K562 (cell line): ENCODE results near the gene BFSP1. TPM values are rescaled to one million over a fixed set of nuclear protein-coding genes. Genes with fewer than 3 reads are reported as not detected.
A peak's percentile ranks its signal among the peaks of the same experiment; 100 is the strongest.

ENCODE experiments used
- ARHGAP35 ChIP-seq: fragments of 450-650 bp; IDR thresholded peaks from 2 replicates; pipeline ENCODE4 v1.6.1; 2018; ENCODE audit not compliant: partially characterized antibody
- ATF1 ChIP-seq, 2 experiments: fragments of 450-650 bp in 1 of 2; IDR thresholded peaks; 2 replicates each; pipeline ENCODE4 v1.6.1; 2016; ENCODE audit warnings: missing compliant biosample characterization in 1 of 2, missing genetic modification characterization in 1 of 2
- CBX5 ChIP-seq: IDR thresholded peaks from 2 replicates; pipeline ENCODE4 v1.6.1; 2014; ENCODE audit warnings: low read depth, borderline replicate concordance
- ESRRB ChIP-seq: fragments of 250-450 bp; sonication (Bioruptor Pico); IDR thresholded peaks from 2 replicates; pipeline ENCODE4 v1.5.0; 2020; ENCODE audit warnings: mild to moderate bottlenecking, moderate library complexity, borderline replicate concordance
- GMEB1 ChIP-seq: fragments of 250-450 bp; sonication (Bioruptor Pico); IDR thresholded peaks from 2 replicates; pipeline ENCODE4 v1.4.0; 2020; ENCODE audit warnings: mild to moderate bottlenecking
- HDAC6 ChIP-seq: IDR thresholded peaks from 2 replicates; pipeline ENCODE4 v1.6.1; 2012; ENCODE audit warnings: low read depth, mild to moderate bottlenecking, control low read depth, inconsistent platforms, low read length, moderate library complexity
- JUN ChIP-seq, 2 experiments: sonication (generic) in 1 of 2; formaldehyde crosslinking in 1 of 2; IDR thresholded peaks; 2 replicates each; pipeline versions ENCODE4 v1.6.1 to v1.8.0; 2012 to 2022; ENCODE audit warnings: borderline replicate concordance in 2 of 2, mild to moderate bottlenecking in 2 of 2, improper control_type of control experiment in 1 of 2, low read depth in 1 of 2, low read length in 1 of 2, missing genetic modification reagents in 1 of 2
- NCOA4 ChIP-seq: fragments of 450-650 bp; IDR thresholded peaks from 2 replicates; pipeline ENCODE4 v1.6.1; 2018; ENCODE audit warnings: mild to moderate bottlenecking; ENCODE audit not compliant: partially characterized antibody
- NCOR1 ChIP-seq: fragments of 450-650 bp; IDR thresholded peaks from 2 replicates; pipeline ENCODE4 v1.6.1; 2016; ENCODE audit warnings: mild to moderate bottlenecking, moderate library complexity
- NFATC3 ChIP-seq: fragments of 450-650 bp; IDR thresholded peaks from 2 replicates; pipeline ENCODE4 v1.6.1; 2017; ENCODE audit warnings: mild to moderate bottlenecking
- OTX1 ChIP-seq: fragments of 450-650 bp; formaldehyde crosslinking; IDR thresholded peaks from 2 replicates; pipeline ENCODE4 v1.4.0; 2022; ENCODE audit warnings: mild to moderate bottlenecking
- PTTG1 ChIP-seq: fragments of 450-650 bp; IDR thresholded peaks from 2 replicates; pipeline ENCODE4 v1.6.1; 2016; ENCODE audit warnings: low read depth, mild to moderate bottlenecking, missing genetic modification characterization, missing compliant biosample characterization
- RAD21 ChIP-seq, 2 experiments: fragments of 250-450 bp in 1 of 2; fragments of 450-650 bp in 1 of 2; sonication (Bioruptor Pico) in 1 of 2; formaldehyde crosslinking in 1 of 2; IDR thresholded peaks in 1 of 2; conservative IDR thresholded peaks in 1 of 2; 2 replicates each; pipeline versions ENCODE4 v1.4.0 to v1.8.0; 2020 to 2022; ENCODE audit warnings: mild to moderate bottlenecking in 2 of 2, moderate library complexity in 1 of 2
- RBM17 ChIP-seq: fragments of 200-400 bp; formaldehyde crosslinking; IDR thresholded peaks from 2 replicates; pipeline ENCODE4 v1.6.1; 2017; ENCODE audit warnings: low read depth, mild to moderate bottlenecking, low read length, borderline replicate concordance
- SRSF9 ChIP-seq: fragments of 200-400 bp; formaldehyde crosslinking; IDR thresholded peaks from 2 replicates; pipeline ENCODE4 v1.6.1; 2017; ENCODE audit warnings: low read depth, low read length, borderline replicate concordance
- STAT6 ChIP-seq: sonication (generic); formaldehyde crosslinking; IDR thresholded peaks from 2 replicates; pipeline ENCODE4 v1.8.1; 2023; ENCODE audit warnings: mild to moderate bottlenecking, missing genetic modification reagents
- TAF1 ChIP-seq: IDR thresholded peaks from 2 replicates; pipeline ENCODE4 v1.6.1; 2011; ENCODE audit warnings: mild to moderate bottlenecking, low read length, moderate library complexity; ENCODE audit not compliant: insufficient read depth, control insufficient read depth, severe bottlenecking; ENCODE audit errors: extremely low read depth
- ZFP91 ChIP-seq: sonication (generic); formaldehyde crosslinking; IDR thresholded peaks from 2 replicates; pipeline ENCODE4 v1.8.0; 2022; ENCODE audit warnings: mild to moderate bottlenecking, missing genetic modification reagents
- ZNF174 ChIP-seq: fragments of 250-450 bp; sonication (Bioruptor Pico); IDR thresholded peaks from 2 replicates; pipeline ENCODE4 v1.4.0; 2020; ENCODE audit warnings: mild to moderate bottlenecking
- ZNF263 ChIP-seq: sonication (generic); formaldehyde crosslinking; IDR thresholded peaks from 2 replicates; pipeline ENCODE4 v1.8.0; 2022; ENCODE audit warnings: mild to moderate bottlenecking, missing genetic modification reagents, borderline replicate concordance
- ZNF408 ChIP-seq: fragments of 250-450 bp; sonication (Bioruptor Pico); IDR thresholded peaks from 2 replicates; pipeline ENCODE4 v1.4.0; 2020; ENCODE audit warnings: low read depth, mild to moderate bottlenecking, moderate library complexity
- polyA plus RNA-seq, 8 experiments: library from polyadenylated mRNA; depleted of rRNA in 4 of 8; stranded (reverse) in 5 of 8; unstranded in 3 of 8; fragments of >200 nt; fragmentation: Nextera tagmentation in 2 of 8; fragmentation: Illumina TruSeq in 1 of 8; extraction: Ambion mirVana in 2 of 8; extraction: Trizol in 1 of 8; gene quantifications; 2 replicates each; pipeline versions ENCODE4 v1.2.1 to v1.2.3, GENCODE V29; 2011 to 2014; ENCODE audit warnings: inconsistent platforms in 1 of 8, missing spikeins in 1 of 8
- total RNA-seq, 7 experiments: library from RNA; depleted of rRNA in 6 of 7; stranded (reverse); fragments of >200 nt in 6 of 7; fragmentation: Illumina TruSeq in 2 of 7; extraction: Trizol in 2 of 7; gene quantifications; 2 replicates each; pipeline versions ENCODE4 v1.2.1 to v1.2.3, GENCODE V29; 2011 to 2021; ENCODE audit warnings: low replicate concordance in 1 of 7
- TF ChIP-seq, protein P1 (sequence below): fragments of 250-450 bp; sonication (Bioruptor Pico); IDR thresholded peaks from 2 replicates; pipeline ENCODE4 v1.8.0; 2022; ENCODE audit warnings: inconsistent platforms, mild to moderate bottlenecking, moderate library complexity, borderline replicate concordance

BFSP1 gene
- total and polyA plus RNA-seq, 9 of the 15 experiments (the other 6 are each of a cell fraction or from before 2014, with no cell fraction given) = 0.09 to 0.86 (median 0.40) TPM

DNA sequence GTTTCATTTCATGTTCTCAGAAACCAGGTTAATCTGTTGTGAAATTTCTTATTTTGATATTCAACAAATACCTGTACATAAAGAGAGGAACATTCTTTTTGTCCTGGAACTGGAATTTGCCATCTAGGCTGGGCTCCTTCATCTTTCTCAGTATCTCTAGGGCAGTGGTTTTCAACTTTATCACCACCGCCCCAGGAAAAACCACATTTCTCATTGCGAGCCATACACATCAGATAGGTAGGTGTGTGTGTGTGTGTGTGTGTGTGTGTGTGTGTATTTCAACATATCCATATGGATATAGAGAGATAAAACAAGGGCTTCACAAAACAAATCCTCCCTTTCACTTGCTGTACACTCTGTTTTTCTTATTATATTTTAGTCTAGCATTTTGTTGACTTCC lies 24.1 kb downstream of the BFSP1 start (continued):
- TF ChIP-seq ZNF174 (CRISPR knock-in tag) = no peak
- TF ChIP-seq SRSF9 = no peak
- TF ChIP-seq RBM17 = no peak
- no peak for TF ChIP-seq GMEB1 (CRISPR knock-in tag)
- TF ChIP-seq ATF1 (CRISPR knock-in tag; IDR thresholded peaks at IDR 0.05) = no peak
- no peak for TF ChIP-seq ATF1 (tag; IDR thresholded peaks at IDR 0.05)
- TF ChIP-seq RAD21 (CRISPR knock-in tag; conservative IDR thresholded peaks at IDR 0.05 in 1 of 2, IDR thresholded peaks at IDR 0.05 in 1 of 2) = no peak
- TF ChIP-seq NFATC3 = no peak
- TF ChIP-seq, protein P1, sequence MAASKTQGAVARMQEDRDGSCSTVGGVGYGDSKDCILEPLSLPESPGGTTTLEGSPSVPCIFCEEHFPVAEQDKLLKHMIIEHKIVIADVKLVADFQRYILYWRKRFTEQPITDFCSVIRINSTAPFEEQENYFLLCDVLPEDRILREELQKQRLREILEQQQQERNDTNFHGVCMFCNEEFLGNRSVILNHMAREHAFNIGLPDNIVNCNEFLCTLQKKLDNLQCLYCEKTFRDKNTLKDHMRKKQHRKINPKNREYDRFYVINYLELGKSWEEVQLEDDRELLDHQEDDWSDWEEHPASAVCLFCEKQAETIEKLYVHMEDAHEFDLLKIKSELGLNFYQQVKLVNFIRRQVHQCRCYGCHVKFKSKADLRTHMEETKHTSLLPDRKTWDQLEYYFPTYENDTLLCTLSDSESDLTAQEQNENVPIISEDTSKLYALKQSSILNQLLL (CRISPR knock-in tag) = no peak
- no peak for TF ChIP-seq OTX1 (CRISPR knock-in tag)
- TF ChIP-seq CBX5 = no peak
- TF ChIP-seq ZFP91 (CRISPR knock-in tag) = no peak
- no peak for TF ChIP-seq ZNF408 (CRISPR knock-in tag)
- TF ChIP-seq HDAC6 = no peak
- no peak for TF ChIP-seq TAF1
- TF ChIP-seq ZNF263 (CRISPR knock-in tag) = no peak
- no peak for TF ChIP-seq ESRRB (CRISPR knock-in tag)
- TF ChIP-seq NCOA4 = no peak
- peak; percentile 75 for TF ChIP-seq NCOR1
- TF ChIP-seq PTTG1 = no peak
- TF ChIP-seq STAT6 (CRISPR knock-in tag) = no peak
- no peak for TF ChIP-seq JUN (IDR thresholded peaks at IDR 0.05; ENCODE audit: borderline replicate concordance, low read depth, low read length)
- TF ChIP-seq JUN (CRISPR knock-in tag; IDR thresholded peaks at IDR 0.05; ENCODE audit: borderline replicate concordance) = no peak
- no peak for TF ChIP-seq ARHGAP35
